Activated CD8-positive, alpha-beta memory T cell treated with anti-CD3 and anti-CD28 coated beads for 1 hour (primary cell): ENCODE results near the gene KRTAP26-1.

Source experiments
- DNase-seq, 2 donors: peaks; one replicate each; pipeline ENCODE4 v3.0.0-alpha.2; 2020; ENCODE audit warnings: low read depth in 1 of 2; ENCODE audit errors: extremely low read depth in 1 of 2

KRTAP26-1 gene, protein sequence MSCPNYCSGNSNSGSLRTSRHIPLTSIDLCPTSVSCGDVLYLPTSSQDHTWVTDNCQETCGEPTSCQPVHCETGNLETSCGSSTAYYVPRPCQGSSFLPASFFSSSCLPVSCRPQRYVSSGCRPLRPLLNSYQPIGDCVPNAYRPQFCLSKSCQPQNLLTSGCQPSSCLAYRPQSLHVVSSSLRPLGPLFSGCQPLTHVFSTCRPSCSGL

GRCh38 chr21:30320215-30320614 lies at the start of gene KRTAP26-1:
KRTAP26-1 (minus strand) TSS chr21:30320315; CDS start chr21:30320035, 280 bp downstream.
- DNase-seq = no peak

DNA sequence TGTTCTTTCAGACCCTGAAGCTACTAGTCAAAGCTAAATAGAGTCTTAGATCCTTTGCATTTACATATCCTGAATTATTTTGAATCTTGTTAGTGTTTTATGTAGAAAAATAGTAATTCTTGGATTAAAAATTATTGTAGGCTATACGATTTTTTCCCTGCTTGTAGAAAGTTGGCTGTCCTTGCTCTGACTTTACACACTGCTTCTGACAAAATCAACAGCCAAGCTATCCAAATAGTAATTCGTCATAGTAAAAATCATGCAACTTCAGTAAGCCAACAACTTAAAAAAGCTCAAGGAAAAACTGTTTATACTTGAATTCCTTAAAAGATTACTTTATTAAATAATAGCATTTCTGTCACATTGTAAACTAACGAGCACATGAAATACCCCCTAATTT lies 35.8 kb upstream of the KRTAP26-1 start:
- DNase-seq = no peak

DNA sequence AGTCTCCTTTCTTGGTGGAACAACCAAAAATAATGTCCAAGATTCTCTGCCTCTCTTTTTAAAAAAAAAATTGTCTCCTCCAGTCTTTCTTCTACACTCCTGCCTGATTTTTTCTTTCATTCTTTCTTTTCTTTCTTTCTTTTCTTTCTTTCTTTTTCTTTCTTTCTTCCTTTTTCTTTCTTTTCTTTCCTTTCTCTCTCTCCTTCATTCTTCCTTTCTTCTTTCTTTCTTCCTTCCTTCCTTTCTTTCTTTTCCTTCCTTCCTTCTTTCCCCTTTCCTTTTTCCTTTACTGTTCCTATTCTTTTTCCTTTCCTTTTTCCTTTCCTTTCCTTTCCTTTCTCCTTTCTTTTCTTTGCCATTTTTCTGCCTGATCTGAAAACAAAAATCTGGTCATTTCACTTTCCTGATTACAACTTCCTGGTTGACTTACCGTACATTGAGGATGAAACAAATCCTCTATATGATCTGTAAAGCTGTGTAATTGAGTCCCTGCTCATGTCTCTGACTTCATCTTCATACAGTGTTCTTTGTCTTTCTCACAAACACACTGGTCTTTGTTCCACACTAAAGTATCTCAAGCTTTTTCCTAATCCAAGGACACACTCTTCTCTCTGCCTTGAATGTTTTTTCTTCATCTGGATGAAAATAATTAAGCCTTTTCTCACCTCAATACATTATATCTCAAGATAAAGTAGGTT lies 34.3 kb upstream of the KRTAP26-1 start:
- DNase-seq = no peak

DNA sequence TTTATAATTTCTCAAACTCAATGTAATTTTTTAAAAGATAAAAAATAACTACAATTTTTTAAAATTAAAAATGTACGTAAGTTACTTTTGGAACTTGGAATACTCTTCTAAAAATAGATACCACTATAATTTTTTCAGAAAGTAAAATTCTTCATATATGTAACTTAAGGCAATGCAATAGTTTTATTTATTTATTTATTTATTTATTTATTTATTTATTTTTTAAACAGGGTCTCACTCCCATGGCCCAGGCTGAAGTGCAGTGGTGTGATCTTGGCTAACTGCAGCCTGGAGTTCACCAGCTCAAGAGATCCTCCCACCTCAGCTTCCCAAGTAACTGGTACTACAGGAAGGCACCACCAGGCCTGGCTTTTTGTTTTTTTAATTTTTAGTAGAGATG lies 31.4 kb upstream of the KRTAP26-1 start:
- DNase-seq = no peak

- no peak for DNase-seq
These were observed 29.5 kb upstream of the KRTAP26-1 start for GRCh38 chr21:30349572-30349971.

GRCh38 chr21:30348506-30348905 lies 28.4 kb upstream of the KRTAP26-1 start, which contains the start of gene KRTAP23-1:
KRTAP23-1 (minus strand) TSS chr21:30348606; CDS start chr21:30348606, 0 bp downstream.
- no peak for DNase-seq

- DNase-seq = no peak
These were observed 24.9 kb upstream of the KRTAP26-1 start for GRCh38 chr21:30345014-30345413.

DNA sequence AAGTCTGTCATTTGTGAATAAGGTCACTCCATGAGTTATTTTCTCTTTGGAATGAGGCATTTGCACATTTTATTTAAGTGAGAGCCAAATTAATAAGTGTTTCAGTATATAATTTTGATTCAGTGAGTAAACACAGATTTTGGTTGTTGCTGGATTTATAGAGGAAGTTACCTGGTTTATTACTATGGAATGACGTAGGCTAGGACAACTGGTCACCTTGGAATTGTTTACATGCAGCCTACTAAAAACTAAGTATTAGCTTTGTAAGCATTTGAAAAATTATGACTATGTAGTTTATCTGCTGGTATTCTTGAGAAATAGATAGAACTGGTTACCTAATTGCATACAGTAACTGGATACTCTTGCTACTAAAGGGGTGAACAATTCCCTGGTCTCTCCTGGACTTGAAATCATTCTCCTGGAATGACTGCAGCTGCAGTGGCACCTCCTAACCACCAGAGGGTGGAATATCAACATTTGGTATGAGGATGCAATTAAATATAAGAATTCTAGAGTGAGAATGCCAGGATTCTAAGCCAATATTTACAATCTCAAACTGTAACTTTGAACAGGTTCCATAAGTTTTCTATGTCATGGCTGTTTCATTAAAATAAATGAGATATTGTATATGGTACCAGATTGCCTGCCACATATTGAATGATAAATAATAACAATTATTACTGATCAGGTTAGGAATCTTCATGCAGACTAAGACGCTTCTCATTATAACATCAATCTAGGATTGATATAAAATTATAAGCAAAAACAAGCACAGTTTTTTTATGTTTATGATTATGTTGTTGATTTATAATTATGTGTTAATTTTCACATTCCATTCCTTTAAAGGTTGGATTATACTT lies 20.8 kb upstream of the KRTAP26-1 start:
- peak in 1 of 2 donors; percentile 3 for DNase-seq

- DNase-seq = no peak
These were observed 18.6 kb upstream of the KRTAP26-1 start for GRCh38 chr21:30338717-30339116.

DNA sequence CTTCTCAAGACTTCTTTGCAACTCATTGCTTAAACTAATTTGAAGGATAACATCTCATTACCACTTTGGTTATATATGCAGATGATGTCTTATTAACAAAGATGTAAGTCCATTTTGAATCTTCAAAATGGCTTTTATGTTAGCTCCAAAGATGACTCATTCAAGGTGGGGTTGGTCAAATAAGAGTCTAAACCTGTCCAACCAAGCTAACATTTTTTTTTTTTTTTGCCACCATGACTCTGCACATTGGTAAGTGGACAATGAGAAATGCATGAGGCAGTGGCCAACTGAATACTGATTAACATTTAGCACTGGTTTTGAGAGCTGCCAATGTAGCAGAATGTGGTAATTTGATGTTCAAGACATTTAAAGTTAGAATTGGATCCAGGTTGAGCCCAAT lies 17.7 kb upstream of the KRTAP26-1 start:
- no peak for DNase-seq

DNA sequence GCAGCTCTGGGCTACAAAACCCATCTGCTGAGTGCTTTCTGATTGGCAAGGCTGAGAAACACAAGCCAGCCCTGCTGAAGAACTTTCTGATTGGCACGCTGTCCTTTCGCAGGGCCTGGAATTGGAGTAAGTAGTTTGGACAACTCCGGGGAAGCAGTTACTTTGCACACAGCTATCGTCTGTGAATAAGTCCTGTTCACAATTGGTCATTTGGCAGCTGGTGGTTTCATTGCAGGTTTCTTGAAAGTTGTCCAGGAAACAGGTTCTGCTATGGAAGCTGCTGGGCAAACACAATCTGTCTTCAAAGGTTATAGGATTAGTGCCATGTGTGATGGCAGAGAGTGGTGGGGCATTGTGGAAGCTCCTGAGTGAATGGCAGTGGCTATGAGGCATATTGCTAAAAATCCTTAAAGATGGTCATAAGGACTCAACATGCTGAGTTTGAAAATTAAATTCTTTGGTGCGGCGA lies 17.2 kb upstream of the KRTAP26-1 start, which contains the start of gene KRTAP27-1:
TSS of gene KRTAP27-1 (minus strand) at position 419 of the 469 bp plus-strand sequence. CDS start at position 393, 26 bp downstream.
- no peak for DNase-seq

DNA sequence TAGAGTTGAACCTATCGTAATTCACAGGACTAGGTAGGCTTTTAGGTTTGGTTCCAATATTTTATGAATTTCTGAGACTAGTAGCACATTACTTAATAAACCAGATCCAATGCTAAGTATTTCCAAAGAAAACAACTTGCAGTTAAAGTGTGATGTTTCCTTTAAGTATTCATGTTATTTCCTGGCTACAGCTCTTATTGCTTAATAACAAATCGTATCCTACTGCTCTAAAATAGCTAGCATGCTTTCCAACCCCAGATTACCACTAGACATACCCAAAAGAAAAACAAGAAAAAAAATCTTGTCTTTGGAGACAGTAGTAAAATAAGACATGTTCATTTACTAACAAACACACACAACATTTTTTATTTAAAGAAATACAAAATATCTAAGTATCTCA lies 16.5 kb upstream of the KRTAP26-1 start:
- DNase-seq = no peak

GRCh38 chr21:30333736-30334135 lies 13.6 kb upstream of the KRTAP26-1 start:
- no peak for DNase-seq

- DNase-seq = no peak
These were observed 12.6 kb upstream of the KRTAP26-1 start for GRCh38 chr21:30332681-30333080.

DNA sequence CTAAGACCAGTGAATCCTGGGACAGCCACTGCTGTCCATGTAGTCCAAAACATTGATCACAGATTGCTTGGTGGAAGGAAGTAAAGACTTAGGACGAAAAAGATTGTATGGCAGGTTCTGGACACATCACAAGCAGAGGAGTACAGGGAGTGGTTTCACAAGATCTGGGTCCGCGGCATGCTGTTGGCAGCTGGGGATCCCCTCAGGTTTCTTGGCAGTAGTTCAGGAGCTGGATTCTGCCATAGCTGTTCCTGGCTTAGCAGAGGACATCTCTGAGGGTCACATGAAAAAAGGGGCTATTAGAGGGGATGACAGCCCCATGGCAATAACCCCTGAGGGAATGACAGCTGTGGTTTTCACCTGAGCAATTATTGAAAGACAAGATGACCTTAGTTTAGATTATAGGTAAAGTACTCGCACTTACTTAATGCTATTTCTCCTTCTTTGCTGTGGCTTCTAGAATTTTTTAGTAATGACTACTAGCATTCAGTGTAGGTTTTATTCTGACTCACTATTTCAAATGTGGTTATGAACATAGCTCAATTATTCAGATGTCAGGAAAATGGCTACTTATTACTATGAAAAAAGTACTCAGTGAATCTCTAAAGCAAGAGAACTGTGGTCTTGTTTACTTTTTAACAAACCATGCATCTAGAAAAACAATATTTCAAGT lies 9.2 kb upstream of the KRTAP26-1 start:
- no peak for DNase-seq

DNA sequence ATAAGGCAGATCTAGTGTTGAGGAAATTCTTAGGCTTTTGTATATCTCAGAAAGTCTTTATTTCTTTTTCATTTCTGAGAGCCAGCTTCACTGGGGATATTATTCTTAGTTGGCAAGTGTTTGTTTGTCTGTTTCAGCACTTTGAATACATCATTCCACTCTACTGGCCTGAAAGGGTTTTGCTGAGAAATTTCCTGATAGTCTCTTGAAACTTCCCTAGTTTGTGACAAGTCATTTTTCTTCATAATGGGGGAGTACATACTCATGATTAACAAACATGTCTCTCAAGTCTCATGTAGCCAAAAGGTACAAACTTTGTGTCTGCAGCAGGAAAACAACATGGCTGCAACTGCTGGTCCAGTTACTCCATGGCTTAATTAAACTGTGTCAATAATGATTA lies 6.3 kb upstream of the KRTAP26-1 start:
- DNase-seq = no peak

GRCh38 chr21:30315701-30316100 lies 4.4 kb downstream of the KRTAP26-1 start:
- no peak for DNase-seq

- no peak for DNase-seq
These were observed 13.2 kb downstream of the KRTAP26-1 start for GRCh38 chr21:30306884-30307283.

- DNase-seq = no peak
These were observed 15.0 kb downstream of the KRTAP26-1 start for GRCh38 chr21:30305136-30305535.

- DNase-seq = no peak
These were observed 30.9 kb downstream of the KRTAP26-1 start, which contains the start of gene KRTAP25-1 for GRCh38 chr21:30289215-30289614. KRTAP25-1 (minus strand) TSS chr21:30289514; CDS start chr21:30289490, 24 bp downstream.

DNA sequence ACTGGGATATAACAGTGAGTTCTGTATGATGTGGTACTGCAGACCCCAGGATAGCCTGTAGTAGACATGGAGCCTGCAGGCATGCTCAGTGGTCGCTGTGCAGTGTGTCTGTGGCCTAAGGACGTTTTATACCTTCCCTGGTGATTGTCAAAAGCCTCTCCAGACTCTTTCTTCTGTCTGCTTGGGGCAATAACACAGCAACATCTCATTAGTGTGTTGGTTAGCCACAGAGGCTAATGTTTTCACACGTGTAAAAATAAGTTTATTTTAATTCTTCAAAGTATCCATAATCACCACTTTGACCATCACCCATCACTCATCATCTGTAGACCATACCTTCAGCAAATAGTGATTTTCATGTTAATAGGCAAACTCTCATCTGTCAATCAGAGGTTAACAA lies 37.3 kb downstream of the KRTAP26-1 start, which contains the start of gene KRTAP24-1:
TSS of gene KRTAP24-1 (minus strand) at position 101 of the 400 bp plus-strand sequence. CDS start at position 83, 18 bp downstream.
- DNase-seq = no peak
